Thoracic aorta (tissue), 2 donors: Measurements from ENCODE around the gene HNRNPA2B1. TPM values are rescaled to one million over a fixed set of nuclear protein-coding genes. Genes with fewer than 3 reads are reported as not detected.

Experiments used
- ATAC-seq: fragments of 150-250 bp; one replicate; pipeline ENCODE4 v1.8.0; 2017; ENCODE audit warnings: low read depth; ENCODE audit not compliant: insufficient number of reproducible peaks, low FRiP score
- DNase-seq: peaks from one replicate; pipeline ENCODE4 v3.0.0-alpha.2; 2020; ENCODE audit warnings: low spot score
- H3K27ac ChIP-seq, 2 donors: fragments of 200-600 bp; sonication (generic); 1 replicate in 1 of 2; 2 replicates in 1 of 2; pipeline ENCODE4 v1.5.1; 2016; ENCODE audit warnings: mild to moderate bottlenecking in 2 of 2, moderate library complexity in 2 of 2
- H3K27me3 ChIP-seq: fragments of 200-600 bp; sonication (generic); replicated peaks from 2 replicates; pipeline ENCODE4 v1.6.0; 2016; ENCODE audit warnings: mild to moderate bottlenecking; ENCODE audit not compliant: insufficient read depth
- H3K36me3 ChIP-seq: fragments of 200-600 bp; sonication (generic); one replicate; pipeline ENCODE4 v1.5.1; 2016
- H3K4me1 ChIP-seq, 2 donors: fragments of 200-600 bp; sonication (generic); 1 replicate in 1 of 2; 2 replicates in 1 of 2; pipeline versions ENCODE4 v1.5.1 to v1.6.0; 2016; ENCODE audit warnings: low read depth in 2 of 2, mild to moderate bottlenecking in 1 of 2; ENCODE audit not compliant: control insufficient read depth in 1 of 2
- H3K4me3 ChIP-seq: fragments of 200-600 bp; sonication (generic); 2 replicates; pipeline ENCODE4 v1.5.1; 2016; ENCODE audit warnings: mild to moderate bottlenecking
- H3K9me3 ChIP-seq: fragments of 200-600 bp; sonication (generic); 2 replicates; pipeline ENCODE4 v1.5.1; 2016
- total RNA-seq, 2 donors: library from RNA; depleted of rRNA; stranded (reverse); fragments of >200 nt; gene quantifications; one replicate each; pipeline versions ENCODE4 v1.1.0 to v1.2.3, GENCODE V29; 2016
- TF ChIP-seq, protein P1 (sequence below): fragments of 200-600 bp; sonication (generic); IDR thresholded peaks from one replicate; pipeline ENCODE4 v1.5.1; 2019; ENCODE audit warnings: antibody characterized with exemption

The HNRNPA2B1 gene
- total RNA-seq, 2 donors from 2014 or later, result 142 to 204 TPM

DNA sequence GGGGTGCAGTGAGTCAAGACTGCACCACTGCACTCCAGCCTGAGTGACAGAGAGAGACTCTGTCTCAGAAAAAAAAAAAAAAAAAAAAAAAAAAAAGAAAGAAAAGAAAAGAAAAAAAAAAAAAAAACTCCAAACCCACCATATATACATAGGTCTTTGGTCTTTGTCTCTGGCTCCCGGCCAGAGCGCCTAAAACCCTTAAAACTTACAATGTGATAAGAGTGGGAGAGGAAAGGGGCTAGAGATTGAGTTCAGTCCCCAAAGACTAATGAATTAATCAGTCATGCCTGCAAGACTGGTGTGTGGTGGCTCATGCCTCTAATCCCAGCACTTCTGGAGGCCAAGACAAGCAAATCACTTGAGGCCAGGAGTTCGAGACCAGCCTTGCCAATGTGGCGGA is 55.3 kb downstream of the HNRNPA2B1 start:
- Histone ChIP-seq H3K9me3 (no peaks in the 10 kb centered on the region), H3K27ac (no peak overlapping the region), H3K4me3 (no peak overlapping the region), H3K36me3 (no peaks in the 10 kb centered on the region), H3K4me1 (no peaks in the 10 kb centered on the region), H3K27me3 (no peaks in the 10 kb centered on the region)
- TF ChIP-seq, protein P1, sequence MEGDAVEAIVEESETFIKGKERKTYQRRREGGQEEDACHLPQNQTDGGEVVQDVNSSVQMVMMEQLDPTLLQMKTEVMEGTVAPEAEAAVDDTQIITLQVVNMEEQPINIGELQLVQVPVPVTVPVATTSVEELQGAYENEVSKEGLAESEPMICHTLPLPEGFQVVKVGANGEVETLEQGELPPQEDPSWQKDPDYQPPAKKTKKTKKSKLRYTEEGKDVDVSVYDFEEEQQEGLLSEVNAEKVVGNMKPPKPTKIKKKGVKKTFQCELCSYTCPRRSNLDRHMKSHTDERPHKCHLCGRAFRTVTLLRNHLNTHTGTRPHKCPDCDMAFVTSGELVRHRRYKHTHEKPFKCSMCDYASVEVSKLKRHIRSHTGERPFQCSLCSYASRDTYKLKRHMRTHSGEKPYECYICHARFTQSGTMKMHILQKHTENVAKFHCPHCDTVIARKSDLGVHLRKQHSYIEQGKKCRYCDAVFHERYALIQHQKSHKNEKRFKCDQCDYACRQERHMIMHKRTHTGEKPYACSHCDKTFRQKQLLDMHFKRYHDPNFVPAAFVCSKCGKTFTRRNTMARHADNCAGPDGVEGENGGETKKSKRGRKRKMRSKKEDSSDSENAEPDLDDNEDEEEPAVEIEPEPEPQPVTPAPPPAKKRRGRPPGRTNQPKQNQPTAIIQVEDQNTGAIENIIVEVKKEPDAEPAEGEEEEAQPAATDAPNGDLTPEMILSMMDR, result no peak
- no peak for DNase-seq
- no peak for ATAC-seq

DNA sequence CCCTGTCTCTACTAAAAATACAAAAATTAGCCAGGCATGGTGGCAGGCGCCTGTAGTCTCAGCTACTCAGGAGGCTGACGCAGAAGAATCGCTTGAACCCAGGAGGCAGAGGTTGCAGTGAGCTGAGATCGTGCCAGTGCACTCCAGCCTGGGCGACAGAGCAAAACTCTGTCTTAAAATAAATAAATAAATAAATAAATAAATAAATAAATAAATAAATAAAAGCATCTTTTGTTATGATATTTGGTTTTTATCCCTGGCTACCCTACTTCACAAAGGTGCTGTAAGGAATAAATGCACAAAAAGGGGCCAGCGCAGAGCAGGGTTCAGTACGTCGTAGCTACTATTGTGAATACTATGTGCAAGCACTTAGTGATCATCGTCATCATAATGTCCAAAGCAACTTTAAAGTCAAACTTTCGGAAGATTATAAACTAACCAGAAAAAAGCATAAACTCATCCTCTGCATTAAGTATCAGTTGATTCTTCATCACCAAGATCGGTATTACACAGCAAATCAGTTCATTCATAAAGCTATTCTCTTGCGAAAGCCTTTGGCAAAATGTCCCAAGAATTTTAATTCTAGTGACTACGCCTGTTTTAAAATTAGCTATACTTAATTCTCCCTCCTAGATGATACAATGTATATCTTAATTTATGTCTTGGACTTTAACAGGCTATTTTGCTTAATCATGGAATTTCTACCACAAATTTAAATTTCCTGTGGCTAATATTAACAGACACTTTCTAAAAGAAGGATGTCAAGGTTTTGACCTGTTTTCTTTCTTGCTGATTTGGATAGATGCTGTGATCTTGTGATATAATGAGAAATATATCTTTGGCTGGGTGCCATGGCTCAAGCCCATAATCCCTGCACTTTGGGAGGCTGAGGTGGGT is 56.1 kb downstream of the HNRNPA2B1 start:
- no peaks in the 10 kb centered on the region for H3K27me3 ChIP-seq
- DNase-seq (no peak), ATAC-seq (no peak)
- no peaks in the 10 kb centered on the region for H3K4me1 ChIP-seq
- H3K4me3 ChIP-seq, result no peak overlapping the region
- H3K27ac ChIP-seq, result no peak overlapping the region
- TF ChIP-seq, protein P1, result no peak
- no peaks in the 10 kb centered on the region for H3K36me3 ChIP-seq
- H3K9me3 ChIP-seq, result no peaks in the 10 kb centered on the region

DNA sequence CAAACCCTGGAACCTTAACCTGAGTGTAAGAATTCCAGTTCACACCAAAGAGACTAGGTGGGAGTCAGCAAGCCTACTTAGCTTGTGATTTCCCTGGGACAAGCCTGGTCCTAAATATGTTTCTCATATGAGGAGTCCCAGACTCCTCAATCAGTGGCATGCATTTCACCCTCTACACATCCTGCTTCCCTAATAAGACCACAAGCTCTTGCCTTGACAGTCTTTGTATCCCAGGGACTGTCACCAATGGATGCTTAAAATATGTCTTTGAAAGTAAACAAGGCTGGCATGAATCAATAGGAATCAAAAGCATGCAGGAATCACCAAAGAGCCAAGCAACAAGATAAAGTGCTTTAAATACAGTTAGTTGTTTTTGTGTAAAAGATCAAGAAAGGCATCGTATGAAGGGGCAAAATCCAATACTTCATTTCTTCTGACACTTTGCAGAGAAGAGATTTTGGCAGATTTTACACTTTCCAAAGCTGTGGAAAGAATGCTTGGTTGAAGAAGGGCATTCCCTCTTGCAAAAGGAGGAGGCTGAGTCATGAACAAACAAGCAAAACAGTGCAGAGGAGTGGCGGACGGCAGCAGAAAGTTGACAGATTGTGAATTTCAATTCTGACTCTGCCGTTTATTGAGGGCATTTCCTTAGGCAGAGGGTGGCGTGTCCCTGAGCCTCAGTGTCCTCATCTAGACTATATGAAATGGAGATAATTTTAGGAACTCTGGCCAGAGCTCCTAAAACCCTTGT is 57.1 kb downstream of the HNRNPA2B1 start:
- DNase-seq (no peak), ATAC-seq (no peak)
- H3K4me3 ChIP-seq, result no peak overlapping the region
- H3K9me3 ChIP-seq, result no peaks in the 10 kb centered on the region
- no peaks in the 10 kb centered on the region for H3K36me3 ChIP-seq
- H3K27ac ChIP-seq, result no peak overlapping the region
- H3K4me1 ChIP-seq, result no peaks in the 10 kb centered on the region
- TF ChIP-seq, protein P1, result no peak
- H3K27me3 ChIP-seq, result no peaks in the 10 kb centered on the region

DNA sequence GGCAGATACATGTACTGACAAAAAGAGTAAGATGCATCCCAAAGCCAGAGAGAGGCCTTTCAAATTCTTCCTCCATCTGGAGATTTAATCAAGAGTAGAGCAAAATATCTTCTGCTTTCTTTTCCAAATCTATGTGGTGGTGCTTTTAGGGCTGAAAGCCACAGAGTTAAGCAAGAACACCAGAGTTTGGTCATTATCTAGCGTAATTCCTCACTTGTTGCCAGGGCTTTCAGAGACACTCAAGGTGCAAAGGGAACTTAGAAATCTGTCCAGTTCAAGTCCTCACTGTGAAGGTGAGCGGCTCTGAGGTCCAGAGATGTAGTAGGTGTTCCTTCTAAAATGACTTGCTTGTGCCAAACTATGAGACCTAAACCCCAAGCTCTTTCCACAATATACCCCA is 59.5 kb downstream of the HNRNPA2B1 start:
- DNase-seq (no peak), ATAC-seq (no peak)
- TF ChIP-seq, protein P1, result no peak
- Histone ChIP-seq H3K27me3 (no peaks in the 10 kb centered on the region), H3K4me1 (no peaks in the 10 kb centered on the region), H3K9me3 (no peaks in the 10 kb centered on the region), H3K36me3 (no peaks in the 10 kb centered on the region), H3K27ac (no peak overlapping the region), H3K4me3 (no peak overlapping the region)

DNA sequence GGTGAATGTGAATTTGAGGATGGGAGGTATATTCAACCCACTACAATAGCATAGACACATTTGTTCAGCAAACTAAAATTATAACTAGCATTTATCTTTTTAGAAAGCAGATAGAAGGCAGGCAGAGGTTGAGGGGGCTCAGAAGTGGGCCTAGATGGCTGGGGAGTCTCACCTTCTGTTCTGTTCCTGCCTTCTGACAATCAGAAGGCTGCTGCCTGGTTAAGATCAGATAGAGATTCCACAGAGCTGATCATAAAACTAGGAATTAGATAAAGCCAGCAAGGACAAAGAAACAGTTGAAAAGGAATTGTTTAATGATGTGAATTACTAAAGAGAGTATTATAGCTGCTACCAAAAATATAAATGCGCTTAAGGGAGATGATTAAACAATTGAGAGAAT is 60.2 kb downstream of the HNRNPA2B1 start:
- DNase-seq (no peak), ATAC-seq (no peak)
- Histone ChIP-seq H3K4me1 (no peaks in the 10 kb centered on the region), H3K27me3 (no peaks in the 10 kb centered on the region), H3K9me3 (no peaks in the 10 kb centered on the region), H3K36me3 (no peaks in the 10 kb centered on the region), H3K4me3 (no peak overlapping the region), H3K27ac (no peak overlapping the region)
- TF ChIP-seq, protein P1, result no peak
